NCI-H187 treated with DMSO at 0.1 percent for 48 hours (cell line): Measurements from ENCODE around the gene MTCH1.
A peak's percentile ranks its signal among the peaks of the same experiment; 100 is the strongest.

Experiments used
- DNase-seq: peaks from one replicate; lab custom pipeline; 2025; lab: John Stamatoyannopoulos, UW

MTCH1 gene

GRCh38 chr6:37017606-37018197 is 31.7 kb upstream of the MTCH1 start:
- DNase-seq, result no peak

DNA sequence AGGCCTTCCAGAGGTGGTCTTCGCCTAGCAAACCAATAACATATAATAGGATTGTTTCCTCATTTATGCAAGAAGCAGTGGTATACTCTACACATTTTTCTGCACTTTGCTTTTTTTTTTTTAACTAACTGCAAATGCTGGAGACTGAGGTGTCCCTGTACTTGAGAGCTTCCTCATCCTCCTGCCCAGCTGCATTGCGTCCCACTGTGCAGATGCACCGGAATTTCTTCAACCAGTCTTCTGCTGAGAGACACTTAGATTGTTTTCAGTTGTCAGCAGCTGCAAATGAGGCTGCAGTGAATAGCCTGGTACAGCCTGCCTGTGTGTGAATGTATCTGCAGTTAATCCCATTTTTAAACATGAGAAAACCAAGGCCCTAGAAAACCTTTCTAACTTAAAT is 31.0 kb upstream of the MTCH1 start:
- no peak for DNase-seq

DNA sequence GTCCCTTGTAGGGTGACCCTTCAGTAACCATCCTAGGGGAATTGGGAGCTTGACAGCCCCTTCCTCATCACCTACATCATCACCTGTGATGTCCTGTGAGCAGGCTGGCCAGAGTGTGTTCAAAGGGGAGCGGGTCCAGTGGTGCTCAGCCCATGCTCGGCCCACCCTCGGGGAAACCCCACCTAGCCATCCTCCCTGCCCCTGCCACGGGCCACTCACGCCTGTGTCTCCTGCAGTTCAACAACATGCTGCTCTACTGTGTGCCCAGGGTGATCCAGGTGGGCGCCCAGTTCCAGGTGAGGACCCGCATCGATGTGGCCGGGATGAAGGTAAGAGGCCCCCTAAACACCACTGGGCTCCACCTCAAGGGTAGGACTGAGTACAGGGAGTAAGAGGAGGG is 29.5 kb upstream of the MTCH1 start:
- no peak for DNase-seq

DNA sequence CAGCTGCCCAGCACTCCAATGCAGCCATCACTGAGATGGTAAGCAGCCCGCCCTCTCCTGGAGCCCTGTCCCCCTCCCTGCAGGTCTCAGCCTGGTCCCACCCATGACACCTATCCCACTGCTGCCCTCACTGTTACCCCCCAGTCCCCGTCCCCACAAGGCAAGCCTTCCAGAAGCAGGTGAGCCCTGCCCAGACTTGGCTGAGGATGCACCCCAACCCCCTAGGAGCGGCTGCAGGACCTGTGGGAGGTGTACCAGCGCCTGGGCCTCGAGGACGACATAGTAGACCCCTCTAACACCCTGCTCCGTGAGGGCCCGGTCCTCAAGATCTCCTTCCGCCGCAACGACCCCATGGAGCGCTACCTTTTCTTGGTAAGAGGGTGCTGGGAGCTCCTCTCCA is 28.7 kb upstream of the MTCH1 start:
- no peak for DNase-seq

DNA sequence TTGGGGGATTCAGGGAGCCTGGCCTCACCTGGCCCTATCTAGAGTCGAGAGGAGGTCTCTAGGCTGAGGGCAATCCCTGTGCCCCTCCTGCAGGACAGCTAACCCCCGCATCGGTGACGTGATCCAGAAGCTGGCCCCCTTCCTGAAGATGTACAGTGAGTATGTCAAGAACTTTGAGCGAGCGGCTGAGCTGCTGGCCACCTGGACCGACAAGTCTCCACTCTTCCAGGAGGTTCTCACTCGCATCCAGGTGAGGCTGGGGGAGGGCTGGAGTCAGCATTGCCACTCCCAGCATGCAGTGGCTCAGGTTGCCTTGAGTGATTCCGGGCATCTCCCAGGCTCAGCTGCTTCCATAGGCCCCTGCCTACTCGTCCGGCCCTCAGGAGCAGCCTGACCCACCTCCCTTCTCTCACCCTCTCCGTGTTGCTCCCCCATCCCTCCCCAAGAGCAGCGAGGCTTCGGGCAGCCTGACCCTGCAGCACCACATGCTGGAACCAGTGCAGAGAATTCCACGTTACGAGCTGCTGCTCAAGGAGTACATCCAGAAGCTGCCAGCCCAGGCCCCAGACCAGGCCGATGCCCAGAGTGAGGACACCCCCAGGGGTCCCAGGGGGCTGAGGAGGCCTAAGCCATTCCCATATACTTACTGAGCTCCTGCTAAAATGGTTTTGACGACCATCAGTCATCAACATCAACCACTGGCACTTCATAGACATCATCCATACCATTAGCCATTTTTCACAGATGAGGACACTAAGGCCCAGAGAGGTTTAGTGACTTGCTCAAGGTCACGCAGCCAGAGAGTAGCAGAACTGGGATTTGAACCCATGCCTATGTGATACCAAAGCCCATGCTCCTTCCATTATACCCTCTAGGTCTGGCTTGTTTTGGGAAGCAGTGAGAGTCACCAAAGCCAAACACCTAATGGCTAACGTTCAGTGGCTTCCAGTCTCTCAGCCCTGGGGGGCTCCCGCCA is 27.8 kb upstream of the MTCH1 start:
- no peak for DNase-seq

GRCh38 chr6:37011656-37012378 is 25.8 kb upstream of the MTCH1 start:
- no peak for DNase-seq

GRCh38 chr6:37010402-37010892 is 24.5 kb upstream of the MTCH1 start:
- DNase-seq, result no peak

GRCh38 chr6:37008484-37009465 is 22.8 kb upstream of the MTCH1 start:
- no peak for DNase-seq

- DNase-seq, result no peak
Observed at GRCh38 chr6:37007340-37008043, 21.5 kb upstream of the MTCH1 start.

DNA sequence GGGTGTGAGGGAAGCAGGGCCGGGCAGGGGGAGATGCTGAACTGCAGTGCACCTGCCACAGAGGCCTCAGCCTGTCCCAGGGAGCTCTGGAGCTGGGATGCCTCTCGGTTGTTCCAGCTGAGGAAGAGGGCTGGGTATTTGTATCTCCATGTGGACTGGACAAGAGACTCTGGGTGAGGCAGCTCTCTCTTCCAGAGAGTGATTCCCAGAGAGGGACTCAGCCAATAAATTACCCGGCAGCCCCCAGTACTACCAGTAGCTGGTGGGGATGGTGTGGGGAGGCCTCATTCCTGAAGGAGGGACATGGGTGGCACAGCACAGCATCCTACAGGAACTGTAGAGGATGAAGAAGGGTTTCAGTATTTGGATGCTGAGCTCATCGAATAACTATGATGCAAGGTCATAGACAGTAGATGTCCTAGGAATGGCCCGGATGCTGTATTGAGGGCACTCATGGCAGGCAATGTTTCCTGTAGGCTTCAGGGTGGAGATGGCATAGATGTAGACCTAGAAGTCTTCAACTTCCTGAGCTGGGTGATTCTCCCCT is 20.9 kb upstream of the MTCH1 start:
- no peak for DNase-seq

DNA sequence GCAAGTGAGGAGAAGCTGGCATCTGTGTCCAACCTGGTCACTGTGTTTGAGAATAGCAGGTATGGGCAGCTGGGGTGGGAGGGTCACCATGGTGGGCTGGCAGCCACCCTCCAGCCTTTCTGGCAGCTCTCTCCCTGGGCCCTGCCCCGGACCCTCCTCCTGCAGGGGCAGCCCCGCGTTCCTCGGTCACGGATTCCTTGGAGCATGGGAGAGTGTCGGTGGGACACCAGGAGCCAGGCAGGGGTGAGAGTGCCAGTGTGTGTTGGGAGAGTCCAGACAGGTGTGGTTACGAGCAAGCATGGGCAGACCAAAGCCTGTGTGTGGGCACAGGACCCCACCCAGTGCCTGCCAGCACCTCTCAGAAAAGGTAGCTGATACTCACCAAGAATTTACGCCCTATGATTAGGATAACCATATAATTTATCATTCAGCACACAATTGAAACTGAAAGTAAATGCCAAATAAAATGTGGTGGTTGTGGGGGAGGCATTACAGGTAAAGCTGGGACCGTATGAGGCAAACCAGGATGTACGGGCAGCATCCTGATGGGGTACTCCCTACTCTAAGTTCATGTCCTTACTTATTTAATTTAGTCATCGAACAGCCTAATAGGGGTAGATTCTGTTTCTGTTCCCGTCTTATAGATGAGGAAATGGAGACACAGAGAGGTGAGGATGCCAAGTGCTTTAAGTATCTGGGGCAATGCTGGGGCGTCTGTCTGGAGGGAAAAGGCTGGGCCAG is 20.0 kb upstream of the MTCH1 start:
- no peak for DNase-seq

GRCh38 chr6:37005061-37005810 is 19.2 kb upstream of the MTCH1 start, which contains the start of gene FGD2:
Gene FGD2 (plus strand): TSS chr6:37005655. CDS start chr6:37005818, 163 bp downstream.
- no peak for DNase-seq

DNA sequence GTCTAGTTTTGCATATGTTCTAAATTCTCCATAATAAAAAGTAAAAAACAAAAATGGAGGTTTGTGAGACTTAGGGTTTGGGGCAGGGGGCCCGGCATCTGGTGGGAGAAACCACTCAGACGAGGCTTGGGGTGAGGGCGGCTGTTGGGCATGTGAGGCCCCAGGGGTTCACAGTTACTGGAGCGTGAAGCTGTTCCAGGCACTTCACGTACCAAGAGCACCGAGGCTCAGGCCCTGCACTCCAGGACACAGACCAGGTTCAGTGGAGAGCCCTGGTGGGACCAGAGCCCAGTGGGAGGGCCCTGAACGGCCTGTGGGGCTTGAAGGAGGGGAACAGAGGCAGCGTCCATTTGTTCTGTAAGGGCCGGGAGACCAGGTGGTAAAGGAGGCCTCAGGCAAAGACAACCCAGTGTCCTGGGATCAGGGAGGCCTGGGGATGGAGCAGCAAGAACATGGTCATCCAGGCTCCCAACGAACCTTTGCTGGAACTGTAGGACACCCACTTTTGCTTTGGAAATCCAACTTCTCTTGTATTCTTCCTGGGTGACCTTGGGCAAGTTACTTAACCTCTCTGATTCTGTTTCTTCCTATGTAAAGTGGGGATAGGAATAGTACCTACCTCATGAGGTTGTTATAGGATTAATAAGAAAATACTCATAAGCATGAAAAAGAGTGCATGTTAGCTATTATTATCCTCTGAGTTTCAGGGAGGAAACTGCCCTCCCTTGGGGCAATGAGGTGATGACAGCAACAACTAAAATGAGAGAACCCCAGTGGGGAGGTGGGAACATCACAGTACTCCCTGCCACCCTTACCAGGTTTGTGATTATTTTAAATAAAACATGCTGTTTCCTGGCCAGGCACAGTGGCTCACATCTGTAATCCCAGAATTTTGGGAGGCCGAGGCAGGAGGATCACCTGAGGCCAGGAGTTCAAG is 18.3 kb upstream of the MTCH1 start:
- DNase-seq, result no peak

DNA sequence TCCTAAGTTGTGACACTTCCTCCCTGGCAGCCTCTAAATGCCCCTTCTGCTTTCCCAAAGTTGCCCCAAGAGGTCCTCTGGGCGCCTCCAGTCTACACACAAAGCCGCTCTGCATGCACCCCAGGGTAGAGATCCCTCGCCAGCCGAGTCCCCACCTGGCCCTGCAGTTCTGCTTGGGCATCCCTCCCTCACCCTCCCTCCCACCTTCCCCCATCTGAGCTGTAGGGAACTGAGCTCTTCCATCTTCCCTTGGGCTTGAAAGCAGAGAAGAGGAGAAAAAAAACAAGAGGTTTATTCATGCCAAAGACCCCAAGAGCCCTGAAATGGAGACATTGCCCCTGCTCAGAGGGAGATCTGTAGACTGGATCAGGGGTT is 13.7 kb upstream of the MTCH1 start:
- DNase-seq, result no peak

- DNase-seq, result peak; percentile 85
Observed at GRCh38 chr6:36999061-36999750, 13.2 kb upstream of the MTCH1 start.

GRCh38 chr6:36998723-36999038 is 12.7 kb upstream of the MTCH1 start:
- DNase-seq, result no peak
